Measurements from ENCODE around the gene GALNT18. TPM values are rescaled to one million over a fixed set of nuclear protein-coding genes. Genes with fewer than 3 reads are reported as not detected.

Gene GALNT18
- total RNA-seq, 1 donor from 2014 or later: 2.1 TPM

DNA sequence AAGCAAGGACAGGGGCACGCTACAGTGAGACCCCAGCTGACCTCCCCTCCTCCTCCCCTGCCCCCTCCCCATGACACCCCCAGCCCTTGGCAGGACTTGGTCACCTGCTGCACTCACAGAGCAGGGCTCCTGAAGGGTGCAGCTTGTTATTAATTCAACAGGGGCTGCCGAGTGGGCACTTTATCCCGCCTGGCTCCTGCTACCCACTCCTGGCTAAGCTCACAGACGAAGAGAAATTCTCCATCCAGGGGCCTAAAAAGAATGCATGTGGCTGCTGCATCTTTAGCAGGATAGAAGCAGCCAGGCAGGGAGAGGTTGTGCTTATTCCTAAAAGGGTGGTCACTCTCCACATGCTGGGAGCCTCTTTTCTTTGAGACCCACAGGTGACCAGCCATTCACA is 40.3 kb downstream of the GALNT18 start:
- no peaks in the 10 kb centered on the region for H3K36me3 Mint-ChIP-seq (ENCODE audit: insufficient read depth)
- no peak for DNase-seq (ENCODE audit: low spot score, unreplicated experiment)
- H3K27me3 Mint-ChIP-seq: peaks cover 4% of the 10 kb centered on the region
- no peaks in the 10 kb centered on the region for H3K9me3 Mint-ChIP-seq (ENCODE audit: low read depth)
- no peak overlapping the region for H3K27ac Mint-ChIP-seq
- H3K4me3 Mint-ChIP-seq (ENCODE audit: low read depth): no peak overlapping the region
- peaks cover 6% of the 10 kb centered on the region for H3K4me1 Mint-ChIP-seq (ENCODE audit: low read depth)
- TF ChIP-seq, protein P1, sequence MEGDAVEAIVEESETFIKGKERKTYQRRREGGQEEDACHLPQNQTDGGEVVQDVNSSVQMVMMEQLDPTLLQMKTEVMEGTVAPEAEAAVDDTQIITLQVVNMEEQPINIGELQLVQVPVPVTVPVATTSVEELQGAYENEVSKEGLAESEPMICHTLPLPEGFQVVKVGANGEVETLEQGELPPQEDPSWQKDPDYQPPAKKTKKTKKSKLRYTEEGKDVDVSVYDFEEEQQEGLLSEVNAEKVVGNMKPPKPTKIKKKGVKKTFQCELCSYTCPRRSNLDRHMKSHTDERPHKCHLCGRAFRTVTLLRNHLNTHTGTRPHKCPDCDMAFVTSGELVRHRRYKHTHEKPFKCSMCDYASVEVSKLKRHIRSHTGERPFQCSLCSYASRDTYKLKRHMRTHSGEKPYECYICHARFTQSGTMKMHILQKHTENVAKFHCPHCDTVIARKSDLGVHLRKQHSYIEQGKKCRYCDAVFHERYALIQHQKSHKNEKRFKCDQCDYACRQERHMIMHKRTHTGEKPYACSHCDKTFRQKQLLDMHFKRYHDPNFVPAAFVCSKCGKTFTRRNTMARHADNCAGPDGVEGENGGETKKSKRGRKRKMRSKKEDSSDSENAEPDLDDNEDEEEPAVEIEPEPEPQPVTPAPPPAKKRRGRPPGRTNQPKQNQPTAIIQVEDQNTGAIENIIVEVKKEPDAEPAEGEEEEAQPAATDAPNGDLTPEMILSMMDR (IDR thresholded peaks at IDR 0.05; ENCODE audit: unreplicated experiment): no peak

DNA sequence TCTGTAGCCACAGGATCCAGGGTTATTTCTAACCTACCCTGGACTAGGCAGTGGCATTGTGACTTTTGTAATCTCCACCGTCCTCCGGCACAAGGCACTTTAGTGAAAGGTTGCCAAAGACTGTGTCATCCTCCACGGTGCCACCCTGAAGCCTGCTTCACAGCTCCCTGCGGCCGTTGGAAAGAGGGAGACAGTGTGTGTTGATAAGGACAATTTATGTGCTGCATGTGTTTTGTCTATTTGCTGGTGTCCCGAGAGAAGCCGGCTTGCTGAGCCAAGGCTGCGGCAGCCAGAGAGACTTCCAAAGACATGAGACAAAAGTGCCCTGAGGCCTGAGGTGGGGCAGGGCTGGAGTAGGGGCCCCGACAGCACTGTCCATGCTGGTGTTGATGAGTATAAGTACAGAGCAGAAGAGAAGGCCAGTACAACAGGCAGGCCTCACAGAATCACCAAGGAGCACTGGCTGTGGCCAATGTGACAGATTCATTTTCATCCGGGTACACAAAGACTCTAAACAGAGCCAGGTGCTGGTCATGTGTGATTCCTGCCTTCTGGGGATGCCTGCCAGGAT is 40.9 kb downstream of the GALNT18 start:
- Mint-ChIP-seq H3K4me3 (ENCODE audit: low read depth) (no peak overlapping the region), H3K9me3 (ENCODE audit: low read depth) (no peaks in the 10 kb centered on the region), H3K4me1 (ENCODE audit: low read depth) (peaks cover 6% of the 10 kb centered on the region), H3K27me3 (peaks cover 4% of the 10 kb centered on the region), H3K36me3 (ENCODE audit: insufficient read depth) (no peaks in the 10 kb centered on the region), H3K27ac (no peak overlapping the region)
- TF ChIP-seq, protein P1 (IDR thresholded peaks at IDR 0.05; ENCODE audit: unreplicated experiment): no peak
- no peak for DNase-seq (ENCODE audit: low spot score, unreplicated experiment)

DNA sequence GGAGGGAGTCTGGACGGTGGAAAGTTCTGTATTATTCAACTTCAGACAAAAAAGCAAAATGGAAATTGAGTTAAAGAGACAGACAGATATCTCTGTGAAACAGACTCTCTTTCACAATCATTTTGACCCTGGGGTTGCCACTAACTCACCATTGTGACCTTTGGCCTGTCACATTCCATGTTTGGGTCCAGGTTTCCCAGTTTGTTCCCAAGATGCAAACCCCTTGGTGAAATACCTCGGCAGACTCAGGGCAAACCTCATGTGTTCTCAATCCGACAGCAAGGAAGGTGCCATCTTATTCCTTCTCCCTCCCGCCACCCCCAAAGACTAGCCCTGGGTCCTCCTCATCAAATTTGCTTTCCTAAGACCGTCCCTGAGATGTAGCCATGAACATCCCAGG is 41.8 kb downstream of the GALNT18 start:
- Mint-ChIP-seq H3K4me3 (ENCODE audit: low read depth) (no peak overlapping the region), H3K9me3 (ENCODE audit: low read depth) (no peaks in the 10 kb centered on the region), H3K36me3 (ENCODE audit: insufficient read depth) (no peaks in the 10 kb centered on the region), H3K27me3 (peaks cover 7% of the 10 kb centered on the region), H3K4me1 (ENCODE audit: low read depth) (peaks cover 6% of the 10 kb centered on the region), H3K27ac (no peak overlapping the region)
- TF ChIP-seq, protein P1 (IDR thresholded peaks at IDR 0.05; ENCODE audit: unreplicated experiment): no peak
- DNase-seq (ENCODE audit: low spot score, unreplicated experiment): no peak

DNA sequence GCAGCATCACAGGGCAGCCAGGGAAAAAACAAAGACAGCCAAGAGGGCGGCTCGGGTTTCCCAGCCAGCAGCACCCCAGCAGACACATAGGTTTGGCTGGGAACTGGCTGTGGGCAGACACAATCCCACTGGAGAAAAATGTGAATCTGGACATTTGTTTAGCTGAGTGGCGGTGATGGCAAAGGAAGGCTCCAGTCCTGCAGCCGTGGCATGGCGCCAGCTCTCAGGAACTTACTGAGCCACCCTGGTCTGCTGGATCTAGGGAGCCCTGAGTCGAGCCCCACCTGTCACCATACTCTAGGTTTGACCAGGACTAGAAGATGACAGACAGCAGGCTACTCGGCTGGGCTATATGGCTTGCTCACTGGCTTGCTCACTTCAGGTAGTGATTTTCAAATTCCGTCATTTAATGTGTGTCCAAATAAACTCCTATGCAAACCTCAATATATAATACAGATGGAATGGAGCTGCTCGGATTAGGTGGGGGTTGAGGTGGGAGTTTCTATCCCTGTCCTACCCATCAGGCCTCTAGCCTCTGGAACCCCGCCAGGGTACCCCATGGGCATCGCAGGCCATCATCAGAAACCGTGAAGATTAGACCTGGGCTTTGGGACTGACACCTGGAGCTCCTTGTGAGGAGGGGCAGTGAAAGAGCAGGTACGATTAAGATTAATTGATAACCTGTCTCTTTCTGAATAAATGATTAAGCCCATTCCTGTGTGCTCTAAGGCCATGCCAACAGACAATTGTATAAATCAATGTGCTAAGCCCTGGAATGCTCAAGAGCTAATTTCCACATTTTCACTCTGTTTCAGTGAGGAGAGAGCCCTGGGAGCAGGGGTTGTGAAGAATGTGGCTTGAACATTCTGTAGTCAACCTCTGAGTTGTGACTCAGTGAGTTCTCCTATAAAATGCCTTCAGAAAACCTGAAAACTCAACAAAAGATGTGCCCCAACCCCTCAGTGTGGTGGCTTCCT is 42.5 kb downstream of the GALNT18 start:
- Mint-ChIP-seq H3K36me3 (ENCODE audit: insufficient read depth) (no peaks in the 10 kb centered on the region), H3K27me3 (peaks cover 7% of the 10 kb centered on the region), H3K9me3 (ENCODE audit: low read depth) (no peaks in the 10 kb centered on the region), H3K27ac (no peak overlapping the region), H3K4me1 (ENCODE audit: low read depth) (peaks cover 6% of the 10 kb centered on the region), H3K4me3 (ENCODE audit: low read depth) (no peak overlapping the region)
- DNase-seq (ENCODE audit: low spot score, unreplicated experiment): no peak
- TF ChIP-seq, protein P1 (IDR thresholded peaks at IDR 0.05; ENCODE audit: unreplicated experiment): no peak

Measured in progenitor cell of endocrine pancreas (in vitro differentiated cells).